Esophagus muscularis mucosa (tissue), 3 donors: Measurements from ENCODE around the gene NDRG2.

Experiments
- CTCF ChIP-seq, 3 experiments: fragments of 200-600 bp in 2 of 3; fragments of 450-650 bp in 1 of 3; sonication (generic) in 2 of 3; IDR thresholded peaks; one replicate each; pipeline ENCODE4 v1.5.1; 2017 to 2019; ENCODE audit warnings: antibody characterized with exemption in 3 of 3, mild to moderate bottlenecking in 2 of 3, moderate library complexity in 1 of 3
- POLR2A ChIP-seq: fragments of 450-650 bp; IDR thresholded peaks from one replicate; pipeline ENCODE4 v1.6.1; 2017; ENCODE audit warnings: antibody characterized with exemption, moderate library complexity, mild to moderate bottlenecking, low read depth

GRCh38 chr14:21057803-21058675 is 33.2 kb upstream of the NDRG2 start, which contains the start of gene RNASE8:
- TF ChIP-seq CTCF (IDR thresholded peaks at IDR 0.05) (no peak), POLR2A (no peak)
